ENCODE data around the gene FARP1.

DNA sequence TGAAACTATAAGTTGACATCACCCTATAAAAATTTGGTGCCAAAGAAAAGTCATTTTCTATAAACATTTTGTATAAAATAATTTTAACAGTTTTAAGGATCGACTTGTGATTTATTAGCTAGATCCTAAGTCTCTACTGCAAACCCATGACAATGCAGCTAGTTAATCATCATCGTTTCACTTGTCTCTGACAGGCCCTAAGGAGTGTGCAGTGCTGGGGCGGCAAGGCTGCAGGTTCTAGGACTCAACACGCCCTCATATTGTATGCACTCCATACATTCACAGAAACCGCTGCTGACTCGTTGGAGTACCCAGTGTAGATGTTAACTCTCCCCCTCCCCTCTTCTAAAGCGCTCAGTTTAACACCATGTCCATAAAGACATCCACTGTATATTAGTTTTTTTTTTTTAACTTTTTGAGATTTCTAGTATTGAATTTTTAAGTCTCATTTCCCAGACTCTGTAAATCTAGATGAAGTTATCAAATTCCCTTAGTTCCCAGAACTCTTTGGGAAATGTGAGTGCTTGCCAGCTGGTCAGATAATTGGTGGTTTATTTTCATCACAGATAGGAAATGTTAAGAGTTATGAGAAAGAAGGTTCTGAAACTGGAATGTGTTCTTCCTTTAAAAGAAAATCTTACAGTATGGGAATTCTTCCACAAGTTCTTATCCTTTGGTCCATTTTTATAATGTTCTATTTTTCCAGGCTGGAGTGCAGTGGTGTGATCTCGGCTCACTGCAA is 197.0 kb downstream of the FARP1 start:
- TF ChIP-seq FOSL2 (IDR thresholded peaks at IDR 0.05; ENCODE audit: borderline replicate concordance, low read depth) (no peak), POLR2AphosphoS5 (IDR thresholded peaks at IDR 0.05; ENCODE audit: low read depth, low read length) (no peak), RCOR1 (IDR thresholded peaks at IDR 0.05; ENCODE audit: low read length) (no peak), EP300 (IDR thresholded peaks at IDR 0.05; ENCODE audit: borderline replicate concordance in 1 of 2, low read depth in 1 of 2, low read length in 1 of 2) (no peak), RAD21 (IDR thresholded peaks at IDR 0.05; ENCODE audit: low read length) (no peak), NFIC (IDR thresholded peaks at IDR 0.05; ENCODE audit: borderline replicate concordance) (no peak), ELF1 (IDR thresholded peaks at IDR 0.05) (no peak)
- TF ChIP-seq, protein P1, sequence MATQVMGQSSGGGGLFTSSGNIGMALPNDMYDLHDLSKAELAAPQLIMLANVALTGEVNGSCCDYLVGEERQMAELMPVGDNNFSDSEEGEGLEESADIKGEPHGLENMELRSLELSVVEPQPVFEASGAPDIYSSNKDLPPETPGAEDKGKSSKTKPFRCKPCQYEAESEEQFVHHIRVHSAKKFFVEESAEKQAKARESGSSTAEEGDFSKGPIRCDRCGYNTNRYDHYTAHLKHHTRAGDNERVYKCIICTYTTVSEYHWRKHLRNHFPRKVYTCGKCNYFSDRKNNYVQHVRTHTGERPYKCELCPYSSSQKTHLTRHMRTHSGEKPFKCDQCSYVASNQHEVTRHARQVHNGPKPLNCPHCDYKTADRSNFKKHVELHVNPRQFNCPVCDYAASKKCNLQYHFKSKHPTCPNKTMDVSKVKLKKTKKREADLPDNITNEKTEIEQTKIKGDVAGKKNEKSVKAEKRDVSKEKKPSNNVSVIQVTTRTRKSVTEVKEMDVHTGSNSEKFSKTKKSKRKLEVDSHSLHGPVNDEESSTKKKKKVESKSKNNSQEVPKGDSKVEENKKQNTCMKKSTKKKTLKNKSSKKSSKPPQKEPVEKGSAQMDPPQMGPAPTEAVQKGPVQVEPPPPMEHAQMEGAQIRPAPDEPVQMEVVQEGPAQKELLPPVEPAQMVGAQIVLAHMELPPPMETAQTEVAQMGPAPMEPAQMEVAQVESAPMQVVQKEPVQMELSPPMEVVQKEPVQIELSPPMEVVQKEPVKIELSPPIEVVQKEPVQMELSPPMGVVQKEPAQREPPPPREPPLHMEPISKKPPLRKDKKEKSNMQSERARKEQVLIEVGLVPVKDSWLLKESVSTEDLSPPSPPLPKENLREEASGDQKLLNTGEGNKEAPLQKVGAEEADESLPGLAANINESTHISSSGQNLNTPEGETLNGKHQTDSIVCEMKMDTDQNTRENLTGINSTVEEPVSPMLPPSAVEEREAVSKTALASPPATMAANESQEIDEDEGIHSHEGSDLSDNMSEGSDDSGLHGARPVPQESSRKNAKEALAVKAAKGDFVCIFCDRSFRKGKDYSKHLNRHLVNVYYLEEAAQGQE (IDR thresholded peaks at IDR 0.05; ENCODE audit: low read depth, low read length): no peak
- TF ChIP-seq, protein P2, sequence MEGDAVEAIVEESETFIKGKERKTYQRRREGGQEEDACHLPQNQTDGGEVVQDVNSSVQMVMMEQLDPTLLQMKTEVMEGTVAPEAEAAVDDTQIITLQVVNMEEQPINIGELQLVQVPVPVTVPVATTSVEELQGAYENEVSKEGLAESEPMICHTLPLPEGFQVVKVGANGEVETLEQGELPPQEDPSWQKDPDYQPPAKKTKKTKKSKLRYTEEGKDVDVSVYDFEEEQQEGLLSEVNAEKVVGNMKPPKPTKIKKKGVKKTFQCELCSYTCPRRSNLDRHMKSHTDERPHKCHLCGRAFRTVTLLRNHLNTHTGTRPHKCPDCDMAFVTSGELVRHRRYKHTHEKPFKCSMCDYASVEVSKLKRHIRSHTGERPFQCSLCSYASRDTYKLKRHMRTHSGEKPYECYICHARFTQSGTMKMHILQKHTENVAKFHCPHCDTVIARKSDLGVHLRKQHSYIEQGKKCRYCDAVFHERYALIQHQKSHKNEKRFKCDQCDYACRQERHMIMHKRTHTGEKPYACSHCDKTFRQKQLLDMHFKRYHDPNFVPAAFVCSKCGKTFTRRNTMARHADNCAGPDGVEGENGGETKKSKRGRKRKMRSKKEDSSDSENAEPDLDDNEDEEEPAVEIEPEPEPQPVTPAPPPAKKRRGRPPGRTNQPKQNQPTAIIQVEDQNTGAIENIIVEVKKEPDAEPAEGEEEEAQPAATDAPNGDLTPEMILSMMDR (IDR thresholded peaks at IDR 0.05): no peak
- TF ChIP-seq, protein P3, sequence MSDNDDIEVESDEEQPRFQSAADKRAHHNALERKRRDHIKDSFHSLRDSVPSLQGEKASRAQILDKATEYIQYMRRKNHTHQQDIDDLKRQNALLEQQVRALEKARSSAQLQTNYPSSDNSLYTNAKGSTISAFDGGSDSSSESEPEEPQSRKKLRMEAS (IDR thresholded peaks at IDR 0.05; ENCODE audit: low read depth): no peak
- TF ChIP-seq, protein P4, sequence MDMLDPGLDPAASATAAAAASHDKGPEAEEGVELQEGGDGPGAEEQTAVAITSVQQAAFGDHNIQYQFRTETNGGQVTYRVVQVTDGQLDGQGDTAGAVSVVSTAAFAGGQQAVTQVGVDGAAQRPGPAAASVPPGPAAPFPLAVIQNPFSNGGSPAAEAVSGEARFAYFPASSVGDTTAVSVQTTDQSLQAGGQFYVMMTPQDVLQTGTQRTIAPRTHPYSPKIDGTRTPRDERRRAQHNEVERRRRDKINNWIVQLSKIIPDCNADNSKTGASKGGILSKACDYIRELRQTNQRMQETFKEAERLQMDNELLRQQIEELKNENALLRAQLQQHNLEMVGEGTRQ (IDR thresholded peaks at IDR 0.05; ENCODE audit: borderline replicate concordance, low read depth, low read length): no peak
- TF ChIP-seq, protein P5, sequence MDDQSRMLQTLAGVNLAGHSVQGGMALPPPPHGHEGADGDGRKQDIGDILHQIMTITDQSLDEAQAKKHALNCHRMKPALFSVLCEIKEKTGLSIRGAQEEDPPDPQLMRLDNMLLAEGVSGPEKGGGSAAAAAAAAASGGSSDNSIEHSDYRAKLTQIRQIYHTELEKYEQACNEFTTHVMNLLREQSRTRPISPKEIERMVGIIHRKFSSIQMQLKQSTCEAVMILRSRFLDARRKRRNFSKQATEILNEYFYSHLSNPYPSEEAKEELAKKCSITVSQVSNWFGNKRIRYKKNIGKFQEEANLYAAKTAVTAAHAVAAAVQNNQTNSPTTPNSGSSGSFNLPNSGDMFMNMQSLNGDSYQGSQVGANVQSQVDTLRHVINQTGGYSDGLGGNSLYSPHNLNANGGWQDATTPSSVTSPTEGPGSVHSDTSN (IDR thresholded peaks at IDR 0.05): no peak
